Upper lobe of left lung (tissue), 6 donors: ENCODE results near the gene KANK3. TPM values are rescaled to one million over a fixed set of nuclear protein-coding genes. Genes with fewer than 3 reads are reported as not detected.
A peak's percentile ranks its signal among the peaks of the same experiment; 100 is the strongest.
"Not testable (repeated sequence)": the region's sequence is repeated elsewhere in the genome, so short reads cannot be mapped to it uniquely, and the experiment has no call there.

Source experiments
- ATAC-seq, 2 donors: fragments of 200-7000 bp; cut with Tn5 transposase; one replicate each; pipeline ENCODE4 v1.9.1; 2022; ENCODE audit warnings: mild to moderate bottlenecking in 2 of 2, moderate library complexity in 2 of 2; ENCODE audit not compliant: low FRiP score in 2 of 2
- DNase-seq, 2 donors: peaks; one replicate each; pipeline ENCODE4 v3.0.0-alpha.2; 2019 to 2020
- H3K27ac ChIP-seq, 4 donors: fragments of 200-600 bp; sonication (generic); one replicate each; pipeline ENCODE4 v1.5.1; 2016 to 2019
- H3K27me3 ChIP-seq, 4 donors: fragments of 200-600 bp; sonication (generic); one replicate each; pipeline ENCODE4 v1.5.1; 2017 to 2019
- H3K36me3 ChIP-seq, 4 donors: fragments of 200-600 bp; sonication (generic); one replicate each; pipeline ENCODE4 v1.5.1; 2016 to 2019
- H3K4me1 ChIP-seq, 4 donors: fragments of 200-600 bp; sonication (generic); one replicate each; pipeline ENCODE4 v1.5.1; 2018 to 2019
- H3K4me3 ChIP-seq, 4 donors: fragments of 200-600 bp; sonication (generic); one replicate each; pipeline ENCODE4 v1.5.1; 2017 to 2019; ENCODE audit warnings: mild to moderate bottlenecking in 2 of 4, moderate library complexity in 1 of 4
- H3K9me3 ChIP-seq, 4 donors: fragments of 200-600 bp; sonication (generic); one replicate each; pipeline ENCODE4 v1.5.1; 2018 to 2019
- CTCF ChIP-seq, 6 experiments: fragments of 450-650 bp in 4 of 6; fragments of 200-600 bp in 2 of 6; sonication (generic) in 2 of 6; IDR thresholded peaks; one replicate each; pipeline ENCODE4 v1.5.1; 2016 to 2019; ENCODE audit warnings: antibody characterized with exemption in 6 of 6
- EP300 ChIP-seq, 4 donors: sonication (generic); formaldehyde crosslinking; IDR thresholded peaks; one replicate each; pipeline ENCODE4 v1.5.1; 2017; ENCODE audit warnings: antibody characterized with exemption in 4 of 4, control low read depth in 2 of 4
- POLR2A ChIP-seq, 4 donors: fragments of 450-650 bp; IDR thresholded peaks; one replicate each; pipeline ENCODE4 v1.5.1; 2016 to 2017; ENCODE audit warnings: antibody characterized with exemption in 4 of 4, mild to moderate bottlenecking in 2 of 4
- POLR2AphosphoS5 ChIP-seq, 2 donors: sonication (generic); formaldehyde crosslinking; IDR thresholded peaks; one replicate each; pipeline ENCODE4 v1.5.1; 2017; ENCODE audit warnings: antibody characterized with exemption in 2 of 2
- WGBS, 2 donors: methylation state at CpG; one replicate each; pipeline ENCODE4 v1.1.5; 2017 to 2018; 5-methylcytosine and 5-hydroxymethylcytosine counted together
- total RNA-seq, 6 donors: library from RNA; depleted of rRNA in 4 of 6; stranded (reverse); fragments of >200 nt in 4 of 6; gene quantifications; one replicate each; pipeline versions ENCODE4 v1.1.0 to v1.2.1, GENCODE V29; 2016 to 2021
- donor health status: DM: no; HTN: no; CAD: no; lungs with moderate emphysema.
- donor health status: DM: no; HTN: yes; CAD: no; lungs with severe emphysema.

The KANK3 gene
- total RNA-seq, 6 donors from 2014 or later: 27.7 to 109 (median 56.9) TPM

- TF ChIP-seq EP300 (IDR thresholded peaks at IDR 0.05) (no peak), CTCF (IDR thresholded peaks at IDR 0.05) (no peak), POLR2AphosphoS5 (IDR thresholded peaks at IDR 0.05) (no peak), POLR2A (IDR thresholded peaks at IDR 0.05) (no peak)
- WGBS, 2 donors: 65 to 78% methylated on average over 4 of the region's 4 CpGs
- Histone ChIP-seq H3K36me3 (no peaks in the 10 kb centered on the region), H3K27ac (no peak overlapping the region), H3K4me3 (no peak overlapping the region), H3K4me1 (peaks cover 31 to 45% (median 39%) of the 10 kb centered on the region in 4 donors), H3K9me3 (peaks cover 0 to 4% (median 0%) of the 10 kb centered on the region in 4 donors), H3K27me3 (no peaks in the 10 kb centered on the region)
- DNase-seq: no peak
- no peak for ATAC-seq
These were observed 14.0 kb upstream of the KANK3 start for GRCh38 chr19:8357007-8357521.

GRCh38 chr19:8355631-8356402, 12.8 kb upstream of the KANK3 start:
- WGBS, 2 donors: 57 to 63% methylated on average over 6 of the region's 6 CpGs
- Histone ChIP-seq H3K27ac (peak overlapping the region in 3 of 4 donors; percentile 4 to 52 (median 48)), H3K4me3 (no peak overlapping the region), H3K4me1 (peaks cover 20 to 34% (median 32%) of the 10 kb centered on the region in 4 donors), H3K36me3 (no peaks in the 10 kb centered on the region), H3K9me3 (peaks cover 0 to 4% (median 0%) of the 10 kb centered on the region in 4 donors), H3K27me3 (no peaks in the 10 kb centered on the region)
- TF ChIP-seq POLR2A (IDR thresholded peaks at IDR 0.05): no peak
- peak; percentile 81 to 98 for TF ChIP-seq POLR2AphosphoS5 (IDR thresholded peaks at IDR 0.05)
- no peak for TF ChIP-seq CTCF (IDR thresholded peaks at IDR 0.05)
- TF ChIP-seq EP300 (IDR thresholded peaks at IDR 0.05): peak in 2 of 4 donors; percentile 49 to 88
- peak in 1 of 2 donors; percentile 84 for DNase-seq
- ATAC-seq: peak; percentile 85 to 88

GRCh38 chr19:8352845-8353244, 9.8 kb upstream of the KANK3 start:
- DNase-seq, H3K9me3 ChIP-seq, ATAC-seq, H3K27me3 ChIP-seq, H3K36me3 ChIP-seq: not testable (repeated sequence)
- Histone ChIP-seq H3K27ac (peak overlapping the region in 1 of 4 donors; percentile 13), H3K4me1 (peaks cover 20 to 38% (median 33%) of the 10 kb centered on the region in 4 donors), H3K4me3 (peak overlapping the region in 1 of 4 donors; percentile 9)
- WGBS, 2 donors: 54 to 73% methylated on average over 2 to 5 of the region's 5 CpGs

GRCh38 chr19:8352134-8352827, 9.2 kb upstream of the KANK3 start:
- Histone ChIP-seq H3K27me3 (no peaks in the 10 kb centered on the region), H3K36me3 (no peaks in the 10 kb centered on the region), H3K4me3 (peak overlapping the region in 1 of 4 donors; percentile 9), H3K4me1 (peaks cover 20 to 41% (median 34%) of the 10 kb centered on the region in 4 donors), H3K9me3 (peaks cover 0 to 4% (median 0%) of the 10 kb centered on the region in 4 donors), H3K27ac (peak overlapping the region in 1 of 4 donors; percentile 13)
- DNase-seq (no peak), ATAC-seq (peak in 1 of 2 donors; percentile 32)
- 28 to 50% methylated on average over 10 of the region's 10 CpGs for WGBS, 2 donors
- TF ChIP-seq POLR2A (IDR thresholded peaks at IDR 0.05): no peak
- TF ChIP-seq EP300 (IDR thresholded peaks at IDR 0.05): no peak
- no peak for TF ChIP-seq CTCF (IDR thresholded peaks at IDR 0.05)
- TF ChIP-seq POLR2AphosphoS5 (IDR thresholded peaks at IDR 0.05): no peak

GRCh38 chr19:8349629-8350372, 6.7 kb upstream of the KANK3 start:
- ATAC-seq, H3K36me3 ChIP-seq, H3K4me3 ChIP-seq, H3K27me3 ChIP-seq, DNase-seq, H3K27ac ChIP-seq, H3K9me3 ChIP-seq: not testable (repeated sequence)
- 64 to 67% methylated on average over 8 of the region's 8 CpGs for WGBS, 2 donors
- peaks cover 13 to 28% (median 23%) of the 10 kb centered on the region in 4 donors for H3K4me1 ChIP-seq
